ENCODE results near the gene KCTD15.

Gene KCTD15

DNA sequence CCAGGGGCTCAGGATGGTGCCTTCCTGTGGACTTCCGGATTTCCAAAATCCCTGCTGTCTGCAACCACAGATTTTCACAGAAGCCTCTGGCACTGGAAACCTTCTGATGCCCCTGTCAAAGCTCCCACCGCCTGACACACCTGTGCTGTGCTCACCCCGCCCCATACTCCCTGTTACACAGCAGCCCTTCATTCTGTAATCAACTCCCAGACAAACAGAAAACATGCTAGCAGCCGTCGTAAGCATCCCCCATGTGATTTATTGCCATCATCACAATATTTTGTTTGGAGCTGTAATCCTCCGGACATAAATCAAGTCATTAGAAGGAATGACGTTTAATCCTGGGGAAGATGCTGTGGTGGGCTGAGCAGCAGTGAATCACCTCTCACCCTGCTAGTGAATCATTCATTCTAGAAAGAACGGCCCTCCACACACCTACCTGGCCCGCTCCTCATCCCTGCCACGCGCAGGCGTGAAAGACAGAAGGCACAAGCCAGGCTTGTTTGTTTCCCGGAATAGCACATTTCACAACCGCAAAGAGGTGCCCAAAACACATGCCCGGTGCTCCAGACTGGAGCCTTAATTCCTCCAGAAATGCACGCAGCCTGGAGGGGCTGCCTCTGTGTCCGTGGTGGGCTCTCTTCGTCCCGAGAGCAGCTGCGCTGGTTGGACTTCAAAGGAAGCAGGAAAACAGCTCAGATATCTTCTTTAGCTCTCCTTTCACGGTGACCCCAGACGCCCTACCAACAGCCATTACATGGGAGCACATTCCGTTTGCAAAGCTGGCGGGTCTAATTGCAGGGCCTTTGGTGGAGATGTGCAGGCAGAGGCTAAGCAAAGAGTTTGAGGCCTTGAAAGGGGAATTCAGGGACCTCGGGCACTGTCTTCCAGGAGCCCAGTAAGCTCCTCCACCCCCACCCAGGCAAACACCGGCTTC, 41.3 kb upstream of the KCTD15 start:
- Histone ChIP-seq H3K36me3 (ENCODE audit: insufficient read depth, low read length) (no peaks in the 10 kb centered on the region), H3K4me1 (ENCODE audit: control insufficient read depth, insufficient read depth, low read length, unreplicated experiment) (no peaks in the 10 kb centered on the region), H3K79me2 (ENCODE audit: control insufficient read depth, insufficient read depth, low read length, unreplicated experiment) (no peaks in the 10 kb centered on the region), H3K4me3 (ENCODE audit: low read depth, low read length) (no peak overlapping the region), H3K27ac (ENCODE audit: low read depth, low read length) (no peak overlapping the region), H2AFZ (ENCODE audit: low read length, unreplicated experiment) (no peak overlapping the region), H3K27me3 (ENCODE audit: insufficient read depth, low read length) (peaks cover 18% of the 10 kb centered on the region)

DNA sequence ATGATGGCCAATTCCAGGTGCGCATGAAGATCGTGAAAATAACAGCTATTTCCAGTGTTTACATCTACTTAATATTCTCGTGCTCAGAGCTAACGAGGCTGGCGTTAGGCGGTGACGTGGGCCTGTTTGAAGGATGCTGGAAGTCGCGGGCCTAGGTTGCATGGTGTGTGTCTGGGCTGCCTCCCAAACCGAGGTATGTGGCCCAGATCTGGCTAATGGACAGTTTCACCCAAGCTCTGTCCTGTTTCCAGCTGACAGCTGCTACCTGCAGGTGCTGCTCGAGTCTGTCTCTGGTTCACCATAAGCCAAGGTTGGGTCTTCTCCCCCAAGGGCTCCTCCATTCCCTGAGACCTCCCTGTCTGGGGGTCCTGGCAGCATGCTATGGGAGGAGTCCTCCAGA, 40.5 kb upstream of the KCTD15 start:
- Histone ChIP-seq H2AFZ (ENCODE audit: low read length, unreplicated experiment) (no peak overlapping the region), H3K79me2 (ENCODE audit: control insufficient read depth, insufficient read depth, low read length, unreplicated experiment) (no peaks in the 10 kb centered on the region), H3K36me3 (ENCODE audit: insufficient read depth, low read length) (no peaks in the 10 kb centered on the region), H3K27me3 (ENCODE audit: insufficient read depth, low read length) (peaks cover 18% of the 10 kb centered on the region), H3K4me3 (ENCODE audit: low read depth, low read length) (no peak overlapping the region), H3K4me1 (ENCODE audit: control insufficient read depth, insufficient read depth, low read length, unreplicated experiment) (no peaks in the 10 kb centered on the region), H3K27ac (ENCODE audit: low read depth, low read length) (no peak overlapping the region)

DNA sequence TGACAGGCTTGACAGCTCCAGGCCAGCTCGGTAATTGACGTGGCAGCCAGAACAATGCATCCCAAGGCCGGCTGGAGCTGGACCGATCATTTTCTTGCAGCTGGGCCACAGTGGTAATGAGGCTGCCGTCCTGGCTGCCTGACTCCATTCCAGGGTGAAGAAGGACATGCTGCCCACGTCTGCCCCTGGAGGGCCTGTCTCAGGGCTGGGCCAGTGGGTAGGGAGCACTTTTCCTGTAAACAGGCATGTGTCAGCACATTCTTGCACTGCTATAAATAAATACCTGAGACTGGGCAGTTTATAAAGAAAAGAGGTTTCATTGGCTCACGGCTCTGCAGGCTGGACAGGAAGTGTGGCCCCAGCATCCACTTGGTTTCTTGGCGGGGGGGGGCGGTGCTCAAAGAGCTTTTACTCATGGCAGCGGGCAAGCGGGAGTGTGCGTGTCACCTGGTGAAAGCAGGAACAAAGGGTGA, 38.1 kb upstream of the KCTD15 start:
- Histone ChIP-seq H2AFZ (ENCODE audit: low read length, unreplicated experiment) (no peak overlapping the region), H3K27ac (ENCODE audit: low read depth, low read length) (no peak overlapping the region), H3K79me2 (ENCODE audit: control insufficient read depth, insufficient read depth, low read length, unreplicated experiment) (no peaks in the 10 kb centered on the region), H3K27me3 (ENCODE audit: insufficient read depth, low read length) (peaks cover 18% of the 10 kb centered on the region), H3K4me1 (ENCODE audit: control insufficient read depth, insufficient read depth, low read length, unreplicated experiment) (no peaks in the 10 kb centered on the region), H3K36me3 (ENCODE audit: insufficient read depth, low read length) (no peaks in the 10 kb centered on the region), H3K4me3 (ENCODE audit: low read depth, low read length) (no peak overlapping the region)

DNA sequence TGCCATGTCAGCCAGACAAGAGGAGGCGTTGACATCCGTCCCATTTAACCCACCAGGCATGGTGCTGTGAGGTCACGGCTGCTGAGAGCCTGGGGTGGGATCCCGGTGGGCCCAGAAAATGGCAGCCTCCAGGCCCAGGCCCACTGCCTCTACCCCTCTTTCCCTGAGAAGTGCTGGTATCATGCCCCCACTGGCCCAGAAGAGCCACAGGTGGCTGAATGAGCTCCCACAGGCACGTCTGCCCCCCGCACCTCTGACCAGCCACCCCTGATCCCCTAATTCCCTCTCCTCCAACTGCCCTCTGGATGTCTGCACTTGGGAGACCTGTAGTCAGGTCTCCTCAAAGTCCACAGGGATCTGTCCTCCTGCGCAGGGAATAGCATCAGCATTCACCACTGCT, 37.3 kb upstream of the KCTD15 start:
- Histone ChIP-seq H2AFZ (ENCODE audit: low read length, unreplicated experiment) (no peak overlapping the region), H3K27me3 (ENCODE audit: insufficient read depth, low read length) (peaks cover 18% of the 10 kb centered on the region), H3K79me2 (ENCODE audit: control insufficient read depth, insufficient read depth, low read length, unreplicated experiment) (no peaks in the 10 kb centered on the region), H3K36me3 (ENCODE audit: insufficient read depth, low read length) (no peaks in the 10 kb centered on the region), H3K27ac (ENCODE audit: low read depth, low read length) (no peak overlapping the region), H3K4me1 (ENCODE audit: control insufficient read depth, insufficient read depth, low read length, unreplicated experiment) (no peaks in the 10 kb centered on the region), H3K4me3 (ENCODE audit: low read depth, low read length) (no peak overlapping the region)

DNA sequence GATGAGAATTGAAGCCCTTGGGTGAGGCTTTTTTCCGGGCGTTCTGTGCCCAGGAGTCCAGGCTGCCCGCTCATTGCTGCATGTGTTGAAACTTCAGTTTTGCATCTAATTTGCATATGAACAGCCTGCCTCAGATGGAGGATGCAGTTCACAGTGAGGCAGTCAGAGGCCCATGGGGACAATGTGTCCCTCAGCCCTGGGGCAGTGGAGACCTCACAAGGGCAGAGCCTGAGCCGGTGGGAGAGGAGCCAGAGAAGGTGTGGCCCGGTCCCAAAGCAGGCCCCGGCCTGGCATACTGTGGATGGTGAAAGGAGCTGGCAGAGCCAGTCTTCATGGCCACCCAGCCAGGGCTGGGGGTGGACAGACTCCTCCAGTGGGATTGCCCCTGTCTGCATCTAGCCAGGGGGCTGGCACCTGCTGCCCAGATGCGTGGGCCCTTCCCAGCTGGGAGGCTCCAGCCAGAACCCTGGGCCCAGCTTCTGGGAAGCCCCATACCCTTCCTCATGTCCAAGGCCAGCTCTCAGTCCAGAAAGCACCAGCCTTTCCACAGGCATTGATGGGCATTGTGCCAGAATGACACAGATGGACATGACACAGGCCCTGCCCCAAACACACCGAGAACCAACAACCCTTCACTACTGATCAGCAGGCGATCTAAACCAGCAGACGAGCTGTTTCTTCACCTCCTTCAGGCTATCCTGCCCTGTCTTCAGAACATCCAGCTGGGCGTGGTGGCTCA, 32.9 kb upstream of the KCTD15 start:
- Histone ChIP-seq H3K4me3 (ENCODE audit: low read depth, low read length) (no peak overlapping the region), H2AFZ (ENCODE audit: low read length, unreplicated experiment) (no peak overlapping the region), H3K79me2 (ENCODE audit: control insufficient read depth, insufficient read depth, low read length, unreplicated experiment) (no peaks in the 10 kb centered on the region), H3K4me1 (ENCODE audit: control insufficient read depth, insufficient read depth, low read length, unreplicated experiment) (no peaks in the 10 kb centered on the region), H3K27me3 (ENCODE audit: insufficient read depth, low read length) (peaks cover under 1% of the 10 kb centered on the region; the same call in 1 of the 2 replicates), H3K27ac (ENCODE audit: low read depth, low read length) (no peak overlapping the region), H3K36me3 (ENCODE audit: insufficient read depth, low read length) (no peaks in the 10 kb centered on the region)

DNA sequence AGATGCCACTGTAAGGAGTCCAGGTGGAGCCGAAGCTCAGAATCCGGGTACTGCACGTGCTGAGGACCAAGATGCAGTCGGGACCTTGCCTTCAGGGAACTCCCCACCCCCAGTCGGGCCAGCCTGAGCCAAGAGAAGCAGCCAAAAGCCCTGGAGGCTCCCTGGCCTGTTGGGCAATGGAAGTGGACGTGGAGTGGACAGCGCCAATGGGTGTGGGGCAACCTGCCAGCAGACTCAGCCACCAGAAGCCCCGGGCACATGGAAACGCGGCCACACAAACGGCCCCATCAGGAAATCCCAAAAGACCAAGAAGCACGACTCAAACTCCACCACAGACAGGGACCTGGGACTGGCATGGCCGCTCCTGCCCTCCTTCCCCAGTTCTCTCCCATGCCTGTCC, 30.0 kb upstream of the KCTD15 start:
- Histone ChIP-seq H3K79me2 (ENCODE audit: control insufficient read depth, insufficient read depth, low read length, unreplicated experiment) (no peaks in the 10 kb centered on the region), H2AFZ (ENCODE audit: low read length, unreplicated experiment) (no peak overlapping the region), H3K27me3 (ENCODE audit: insufficient read depth, low read length) (peaks cover 5% of the 10 kb centered on the region), H3K27ac (ENCODE audit: low read depth, low read length) (no peak overlapping the region), H3K4me3 (ENCODE audit: low read depth, low read length) (no peak overlapping the region), H3K4me1 (ENCODE audit: control insufficient read depth, insufficient read depth, low read length, unreplicated experiment) (no peaks in the 10 kb centered on the region), H3K36me3 (ENCODE audit: insufficient read depth, low read length) (no peaks in the 10 kb centered on the region)

DNA sequence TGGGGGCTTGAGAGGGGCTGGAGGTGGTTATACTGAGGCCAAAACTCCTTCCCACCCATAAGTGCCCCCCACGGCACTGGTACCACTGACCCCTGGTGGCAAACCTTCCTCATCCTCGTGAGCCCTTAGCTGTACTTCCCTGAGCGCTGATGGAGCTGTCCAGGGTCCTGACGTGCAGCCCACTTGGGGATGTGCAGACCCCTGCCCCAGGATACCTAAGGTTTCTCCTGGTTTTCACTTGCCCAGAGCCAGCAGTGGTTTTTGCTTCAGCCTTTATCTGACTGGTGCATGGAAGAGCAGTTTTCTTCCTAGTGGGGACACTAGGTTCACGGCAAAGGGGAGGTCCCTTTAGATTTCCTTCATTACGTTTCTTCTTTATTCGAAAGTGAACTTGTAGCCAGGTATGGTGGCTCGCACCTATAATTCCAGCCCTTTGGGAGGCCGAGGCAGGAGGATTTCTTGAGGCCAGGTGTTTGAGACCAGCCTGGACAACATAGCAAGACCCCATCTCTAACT, 28.7 kb upstream of the KCTD15 start:
- H3K36me3 ChIP-seq (ENCODE audit: insufficient read depth, low read length) = no peaks in the 10 kb centered on the region

DNA sequence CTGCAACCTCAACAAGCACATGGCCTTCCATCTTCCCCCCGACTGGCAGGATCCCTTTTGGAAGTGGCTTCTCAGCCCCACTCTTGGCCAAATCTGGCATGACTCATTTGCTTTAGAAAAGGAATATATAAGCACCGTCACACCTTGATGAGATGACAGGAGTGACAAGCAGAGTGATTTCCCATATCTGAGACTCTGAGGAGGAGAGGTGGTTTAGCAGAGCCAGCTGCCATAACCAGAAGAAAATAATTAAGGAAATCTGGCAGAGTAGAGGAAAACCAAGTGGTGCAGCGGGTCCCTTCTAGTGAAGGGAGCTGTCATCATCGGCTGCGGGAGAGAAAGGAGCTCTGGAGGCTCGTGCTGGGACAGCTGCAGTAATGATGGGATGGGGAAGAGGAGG, 27.5 kb upstream of the KCTD15 start:
- H3K27me3 ChIP-seq (ENCODE audit: insufficient read depth, low read length) = peaks cover 5% of the 10 kb centered on the region
- no peaks in the 10 kb centered on the region for H3K79me2 ChIP-seq (ENCODE audit: control insufficient read depth, insufficient read depth, low read length, unreplicated experiment)
- no peaks in the 10 kb centered on the region for H3K4me1 ChIP-seq (ENCODE audit: control insufficient read depth, insufficient read depth, low read length, unreplicated experiment)
- H3K4me3 ChIP-seq (ENCODE audit: low read depth, low read length) = no peak overlapping the region
- H2AFZ ChIP-seq (ENCODE audit: low read length, unreplicated experiment) = no peak overlapping the region
- H3K27ac ChIP-seq (ENCODE audit: low read depth, low read length) = no peak overlapping the region
- H3K36me3 ChIP-seq (ENCODE audit: insufficient read depth, low read length) = no peaks in the 10 kb centered on the region

More for the DNA sequence above, 28.7 kb upstream of the KCTD15 start:
- Histone ChIP-seq H3K27me3 (ENCODE audit: insufficient read depth, low read length) (peaks cover 5% of the 10 kb centered on the region), H3K4me3 (ENCODE audit: low read depth, low read length) (no peak overlapping the region), H3K4me1 (ENCODE audit: control insufficient read depth, insufficient read depth, low read length, unreplicated experiment) (no peaks in the 10 kb centered on the region), H3K27ac (ENCODE audit: low read depth, low read length) (no peak overlapping the region), H3K79me2 (ENCODE audit: control insufficient read depth, insufficient read depth, low read length, unreplicated experiment) (no peaks in the 10 kb centered on the region), H2AFZ (ENCODE audit: low read length, unreplicated experiment) (no peak overlapping the region)

DNA sequence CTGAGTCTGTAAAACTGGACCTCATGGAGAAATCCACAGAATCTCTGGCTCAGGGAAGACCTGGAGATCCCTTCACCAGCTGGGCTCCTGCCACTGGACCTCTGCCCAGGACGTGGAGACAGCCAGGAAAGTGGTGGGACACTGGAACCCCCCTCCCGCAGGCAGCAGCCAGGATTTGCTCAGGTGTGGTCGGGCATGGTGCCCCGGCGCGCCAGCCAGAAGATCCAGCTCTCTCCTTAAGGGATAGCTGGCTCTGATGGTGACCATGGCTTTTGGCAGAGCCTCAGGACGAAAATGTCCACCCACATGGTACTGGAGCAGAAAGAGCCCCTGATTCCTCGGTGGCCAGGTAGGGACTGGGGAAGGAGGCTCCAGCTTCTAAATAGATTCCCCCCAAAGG, 26.6 kb upstream of the KCTD15 start:
- peaks cover 5% of the 10 kb centered on the region for H3K27me3 ChIP-seq (ENCODE audit: insufficient read depth, low read length)
- no peaks in the 10 kb centered on the region for H3K79me2 ChIP-seq (ENCODE audit: control insufficient read depth, insufficient read depth, low read length, unreplicated experiment)
- no peaks in the 10 kb centered on the region for H3K36me3 ChIP-seq (ENCODE audit: insufficient read depth, low read length)
- H3K27ac ChIP-seq (ENCODE audit: low read depth, low read length) = no peak overlapping the region
- no peak overlapping the region for H3K4me3 ChIP-seq (ENCODE audit: low read depth, low read length)
- H2AFZ ChIP-seq (ENCODE audit: low read length, unreplicated experiment) = no peak overlapping the region
- H3K4me1 ChIP-seq (ENCODE audit: control insufficient read depth, insufficient read depth, low read length, unreplicated experiment) = no peaks in the 10 kb centered on the region

DNA sequence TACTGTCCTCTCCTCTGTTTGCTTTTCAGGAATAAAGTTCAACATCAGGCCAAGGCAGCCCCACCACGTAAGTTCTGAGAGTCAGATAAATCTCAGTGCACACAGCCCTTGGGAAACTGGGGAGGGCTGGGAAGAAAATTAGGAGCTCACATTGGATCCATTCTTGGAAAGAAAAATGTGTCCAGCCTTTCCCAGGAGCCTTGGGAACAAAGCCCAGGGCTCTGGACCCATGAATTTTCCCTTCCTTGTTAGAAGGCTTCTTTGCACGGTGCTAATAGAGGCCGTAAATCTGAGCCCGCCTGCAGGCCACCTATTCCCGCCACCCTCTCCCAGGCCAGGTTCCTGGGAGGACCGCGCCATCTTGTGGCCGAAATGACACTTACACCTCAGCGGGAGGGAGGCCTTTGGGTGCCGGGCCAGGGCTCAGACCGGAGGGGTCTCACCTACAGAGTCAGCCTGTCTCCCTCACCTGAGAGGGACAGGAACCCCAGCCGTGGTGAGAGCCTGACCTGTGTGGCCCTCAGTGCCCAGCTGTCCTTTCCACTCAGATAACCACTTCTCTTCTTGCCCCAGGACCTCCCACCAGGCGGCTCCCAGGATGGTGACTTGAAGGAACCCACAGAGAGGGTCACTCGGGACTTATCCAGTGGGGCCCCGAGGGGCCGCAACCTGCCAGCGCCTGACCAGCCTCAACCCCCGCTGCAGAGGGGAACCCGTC, 25.1 kb upstream of the KCTD15 start:
- Histone ChIP-seq H3K27me3 (ENCODE audit: insufficient read depth, low read length) (peaks cover 5% of the 10 kb centered on the region), H3K79me2 (ENCODE audit: control insufficient read depth, insufficient read depth, low read length, unreplicated experiment) (no peaks in the 10 kb centered on the region), H2AFZ (ENCODE audit: low read length, unreplicated experiment) (no peak overlapping the region), H3K4me1 (ENCODE audit: control insufficient read depth, insufficient read depth, low read length, unreplicated experiment) (no peaks in the 10 kb centered on the region), H3K4me3 (ENCODE audit: low read depth, low read length) (no peak overlapping the region), H3K27ac (ENCODE audit: low read depth, low read length) (no peak overlapping the region), H3K36me3 (ENCODE audit: insufficient read depth, low read length) (no peaks in the 10 kb centered on the region)

All from ACC112 (cell line).